Prostate gland (tissue), 2 donors: Measurements from ENCODE around the gene UGT1A3.

Source experiments
- POLR2A ChIP-seq: fragments of 450-650 bp; IDR thresholded peaks from one replicate; pipeline ENCODE4 v1.6.1; 2016; ENCODE audit warnings: antibody characterized with exemption, mild to moderate bottlenecking
- POLR2AphosphoS5 ChIP-seq: sonication (generic); formaldehyde crosslinking; IDR thresholded peaks from one replicate; pipeline ENCODE4 v1.6.1; 2017; ENCODE audit warnings: antibody characterized with exemption
- TF ChIP-seq, protein P1 (sequence below), 4 experiments: fragments of 200-600 bp in 2 of 4; fragments of 450-650 bp in 2 of 4; sonication (generic) in 2 of 4; IDR thresholded peaks; 1 replicate in 3 of 4; 2 replicates in 1 of 4; pipeline ENCODE4 v1.5.1; 2016 to 2019; ENCODE audit warnings: antibody characterized with exemption in 4 of 4, mild to moderate bottlenecking in 2 of 4, moderate library complexity in 2 of 4

DNA sequence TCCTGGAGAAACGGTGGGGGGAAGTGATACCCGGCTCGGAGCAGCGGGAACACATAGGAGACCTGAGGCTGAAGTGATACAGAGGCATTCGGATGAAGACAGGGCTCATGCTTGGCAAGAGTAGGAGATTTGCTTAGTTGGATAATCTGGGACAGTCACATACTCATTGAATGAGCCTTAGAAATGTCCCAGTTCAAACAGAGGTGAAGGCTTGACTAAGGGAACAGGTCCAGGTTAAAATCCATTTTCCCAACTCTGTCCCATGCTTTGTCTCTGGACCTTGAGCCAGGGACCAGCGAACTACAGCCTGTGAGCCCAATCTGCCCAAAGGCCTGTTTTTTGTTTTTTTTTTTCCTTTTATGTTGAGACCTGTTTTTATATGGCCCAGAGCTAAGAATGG lies 34.9 kb upstream of the UGT1A3 start:
- TF ChIP-seq, protein P1, sequence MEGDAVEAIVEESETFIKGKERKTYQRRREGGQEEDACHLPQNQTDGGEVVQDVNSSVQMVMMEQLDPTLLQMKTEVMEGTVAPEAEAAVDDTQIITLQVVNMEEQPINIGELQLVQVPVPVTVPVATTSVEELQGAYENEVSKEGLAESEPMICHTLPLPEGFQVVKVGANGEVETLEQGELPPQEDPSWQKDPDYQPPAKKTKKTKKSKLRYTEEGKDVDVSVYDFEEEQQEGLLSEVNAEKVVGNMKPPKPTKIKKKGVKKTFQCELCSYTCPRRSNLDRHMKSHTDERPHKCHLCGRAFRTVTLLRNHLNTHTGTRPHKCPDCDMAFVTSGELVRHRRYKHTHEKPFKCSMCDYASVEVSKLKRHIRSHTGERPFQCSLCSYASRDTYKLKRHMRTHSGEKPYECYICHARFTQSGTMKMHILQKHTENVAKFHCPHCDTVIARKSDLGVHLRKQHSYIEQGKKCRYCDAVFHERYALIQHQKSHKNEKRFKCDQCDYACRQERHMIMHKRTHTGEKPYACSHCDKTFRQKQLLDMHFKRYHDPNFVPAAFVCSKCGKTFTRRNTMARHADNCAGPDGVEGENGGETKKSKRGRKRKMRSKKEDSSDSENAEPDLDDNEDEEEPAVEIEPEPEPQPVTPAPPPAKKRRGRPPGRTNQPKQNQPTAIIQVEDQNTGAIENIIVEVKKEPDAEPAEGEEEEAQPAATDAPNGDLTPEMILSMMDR (IDR thresholded peaks at IDR 0.05): no peak
- TF ChIP-seq POLR2AphosphoS5 (no peak), POLR2A (no peak)
